GM18507 (cell line): Measurements from ENCODE around the gene MLLT3.
A peak's percentile ranks its signal among the peaks of the same experiment; 100 is the strongest.

ENCODE experiments used
- DNase-seq: peaks from one replicate; pipeline ENCODE4 v3.0.0; 2011; ENCODE audit warnings: low read depth; ENCODE audit not compliant: insufficient read length; ENCODE audit errors: extremely low spot score
- FAIRE-seq: peaks from 2 replicates; lab custom pipeline; 2011; peaks lifted over from hg19 to GRCh38; lab: Jason Lieb, UNC

MLLT3 gene

DNA sequence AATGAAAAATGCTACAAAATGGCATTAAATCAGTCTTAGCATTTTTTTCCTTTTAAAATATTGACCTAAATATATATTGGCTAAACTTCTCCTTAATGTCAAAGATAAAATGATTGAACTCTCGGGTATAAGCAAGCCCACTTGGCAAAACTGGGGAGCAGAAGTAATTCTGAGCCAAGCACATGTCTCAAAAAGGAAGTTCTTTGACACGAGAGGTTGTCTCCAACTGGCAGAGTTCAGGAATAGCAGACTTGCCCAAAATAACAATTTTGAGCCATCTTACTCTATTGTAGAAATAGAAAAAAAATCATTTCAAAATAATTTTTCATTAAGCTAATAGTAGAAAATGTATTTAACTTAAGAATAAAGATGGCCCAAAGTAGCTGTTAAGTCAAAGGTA is 10.4 kb upstream of the MLLT3 start:
- DNase-seq = no peak
- no peak for FAIRE-seq

DNA sequence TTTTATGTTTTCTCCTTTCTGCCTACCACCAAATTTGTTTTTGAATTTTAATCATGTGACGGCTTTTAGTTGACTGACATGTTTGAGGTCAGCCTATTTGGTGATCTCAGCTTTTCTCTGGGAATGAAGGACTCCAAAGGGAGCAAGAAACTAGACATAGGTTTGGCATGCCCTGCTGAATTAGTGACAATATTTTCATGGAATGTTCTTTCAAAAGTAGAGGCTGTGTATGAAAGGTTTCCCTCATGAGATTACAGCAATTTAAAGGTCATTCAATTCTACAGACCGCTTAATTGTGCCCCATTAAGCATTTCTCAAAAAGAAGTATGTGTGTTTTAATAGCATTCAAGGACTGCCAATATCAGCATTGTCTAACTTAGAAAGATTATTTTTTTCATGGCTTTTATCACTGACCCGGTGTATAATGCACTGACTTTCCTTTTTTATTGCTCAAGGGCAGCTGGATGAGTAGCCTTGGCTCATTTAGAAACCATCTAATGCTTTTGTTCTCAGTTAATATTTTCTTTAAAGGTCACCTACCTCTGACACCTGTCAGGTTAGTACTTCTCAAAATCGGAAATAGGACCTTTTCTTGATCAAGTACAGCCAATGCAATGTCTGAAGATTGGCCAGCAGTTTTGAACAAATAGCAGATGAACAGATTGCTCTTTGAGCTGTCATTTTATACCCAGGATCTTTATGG is 8.1 kb upstream of the MLLT3 start:
- peak; percentile 61 for FAIRE-seq

GRCh38 chr9:20625003-20625349 is 2.7 kb upstream of the MLLT3 start:
- FAIRE-seq (no peak), DNase-seq (no peak)

More for the DNA sequence above, 8.1 kb upstream of the MLLT3 start:
- no peak for DNase-seq

- FAIRE-seq (peak; percentile 92), DNase-seq (no peak)
These were observed 2.1 kb upstream of the MLLT3 start for GRCh38 chr9:20624201-20625002.

DNA sequence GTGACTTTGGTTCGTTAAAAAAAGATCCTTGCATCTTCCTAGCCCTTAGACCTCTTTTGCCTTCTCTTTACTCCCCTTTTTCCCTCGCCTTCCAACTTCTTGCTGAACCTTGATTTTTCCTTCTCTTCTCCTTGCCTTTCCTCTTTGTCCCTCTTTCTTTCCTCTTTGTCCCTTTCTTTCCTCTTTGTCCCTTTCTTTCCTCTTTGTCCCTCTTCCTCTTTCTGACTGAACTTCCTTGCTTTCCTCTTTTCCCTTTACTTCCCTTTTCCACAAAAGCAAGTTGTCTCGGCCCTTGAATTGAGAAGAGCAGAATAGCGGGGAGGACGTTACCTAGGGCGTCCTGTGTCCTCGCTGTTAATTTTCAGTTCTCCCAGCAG is 1.4 kb upstream of the MLLT3 start:
- FAIRE-seq (no peak), DNase-seq (no peak)

GRCh38 chr9:20623021-20623747 is 885 bp upstream of the MLLT3 start:
- DNase-seq (no peak), FAIRE-seq (peak; percentile 72)

DNA sequence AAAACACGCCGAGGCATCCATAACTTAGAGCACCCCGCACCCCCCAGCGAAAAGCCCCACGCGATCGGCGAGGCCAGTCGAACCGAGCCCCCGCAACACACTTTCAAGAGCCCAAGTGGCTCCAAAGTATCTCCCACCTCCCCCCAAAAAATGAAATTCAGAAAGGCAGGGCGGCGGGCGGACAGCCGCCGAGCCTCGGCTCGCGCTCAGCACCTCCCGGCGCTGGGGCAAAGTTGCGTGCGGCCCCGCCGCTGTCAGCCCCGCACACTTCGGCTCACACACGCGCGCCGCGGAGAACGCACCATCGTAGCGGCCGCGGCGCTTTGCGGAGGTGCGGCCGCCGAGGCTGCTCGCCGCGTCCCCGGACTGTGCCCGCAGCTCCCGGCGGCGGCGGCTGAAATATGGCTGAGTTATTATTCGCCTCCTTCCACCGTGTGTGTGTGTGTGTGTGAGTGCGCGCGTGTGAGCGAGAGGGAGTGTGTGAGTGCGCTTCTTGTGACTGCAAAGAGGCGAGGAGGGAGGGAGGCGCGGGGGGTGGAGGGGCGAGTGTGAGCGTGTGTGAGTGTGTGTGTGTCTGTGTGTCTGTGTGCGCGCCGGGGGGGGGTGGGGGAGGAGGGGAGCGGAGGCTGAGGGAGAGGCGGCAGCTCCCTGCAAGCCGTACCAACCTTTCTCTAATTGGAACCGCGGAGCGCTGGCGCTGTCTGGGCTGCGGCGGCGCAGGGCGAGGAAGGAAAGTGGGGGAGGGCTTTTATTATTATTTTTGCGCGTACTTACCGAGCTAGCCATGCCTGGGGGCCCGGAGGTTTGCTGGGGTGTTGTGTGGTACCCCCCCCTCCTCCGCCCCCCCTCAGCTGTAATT is 599 bp downstream of the MLLT3 start:
- FAIRE-seq (no peak), DNase-seq (no peak)

DNA sequence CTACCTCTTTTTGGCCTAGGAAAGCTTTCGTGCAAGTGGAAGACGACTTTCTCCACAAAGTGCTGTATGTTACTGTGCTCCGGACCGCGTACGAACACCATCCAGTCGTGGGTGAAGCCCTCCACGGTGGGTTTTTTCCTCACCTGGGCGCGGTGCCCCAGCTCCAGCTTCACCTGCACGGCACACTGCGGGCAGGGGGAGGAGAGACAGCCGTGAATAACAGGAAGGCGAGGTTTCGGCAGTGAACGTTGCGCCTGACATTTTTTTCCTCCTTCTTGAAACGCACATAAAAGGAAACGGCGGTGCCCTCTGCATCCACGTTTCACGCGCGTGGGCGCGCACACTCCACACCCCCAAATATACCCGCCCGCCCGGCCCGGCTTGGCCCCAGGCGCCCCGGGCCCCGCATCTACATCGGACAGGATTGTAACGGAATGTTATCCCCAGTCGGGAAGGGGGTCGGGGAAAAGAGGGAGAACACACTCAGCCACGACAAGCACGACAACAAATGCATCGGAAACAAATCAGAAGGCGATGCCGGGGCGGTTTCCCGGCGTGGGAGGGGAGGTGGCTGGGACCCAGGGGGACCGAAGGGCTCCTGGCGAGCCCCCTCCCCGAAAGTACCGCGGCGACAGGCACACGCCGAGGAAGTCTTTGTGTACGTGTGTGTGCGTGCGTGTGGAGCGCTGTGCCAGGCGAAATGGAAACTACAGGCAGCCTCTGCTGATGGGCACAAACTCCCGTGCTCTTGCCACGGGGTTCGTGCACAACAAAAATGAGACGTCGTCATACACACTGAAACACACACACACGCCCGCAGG is 1.4 kb downstream of the MLLT3 start:
- FAIRE-seq (peak; percentile 69), DNase-seq (no peak)

- FAIRE-seq = peak; percentile 60
- no peak for DNase-seq
These were observed 2.7 kb downstream of the MLLT3 start for GRCh38 chr9:20619487-20620200.

DNA sequence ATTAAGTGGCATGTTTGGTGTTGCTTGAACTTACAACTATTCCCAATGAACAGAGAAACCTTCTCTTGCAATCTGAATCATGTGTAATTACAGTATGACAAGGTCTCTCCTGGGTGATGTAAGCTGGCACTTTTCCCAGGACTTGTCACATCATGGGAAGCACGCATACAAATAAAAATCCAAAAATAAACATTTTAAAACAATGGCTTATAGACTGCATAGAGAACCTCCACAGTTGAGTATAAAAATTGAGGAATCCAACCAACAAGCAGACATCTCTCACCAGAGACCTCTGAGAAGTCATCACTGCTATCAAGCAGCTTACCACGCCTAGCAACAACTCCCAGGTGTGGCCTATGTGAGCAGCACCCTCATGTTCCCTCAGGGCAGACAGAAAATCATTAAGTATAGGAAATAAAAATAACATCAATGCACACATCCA is 3.9 kb downstream of the MLLT3 start:
- FAIRE-seq (peak; percentile 33), DNase-seq (no peak)

GRCh38 chr9:20616808-20617207 is 5.5 kb downstream of the MLLT3 start:
- DNase-seq (no peak), FAIRE-seq (no peak)

DNA sequence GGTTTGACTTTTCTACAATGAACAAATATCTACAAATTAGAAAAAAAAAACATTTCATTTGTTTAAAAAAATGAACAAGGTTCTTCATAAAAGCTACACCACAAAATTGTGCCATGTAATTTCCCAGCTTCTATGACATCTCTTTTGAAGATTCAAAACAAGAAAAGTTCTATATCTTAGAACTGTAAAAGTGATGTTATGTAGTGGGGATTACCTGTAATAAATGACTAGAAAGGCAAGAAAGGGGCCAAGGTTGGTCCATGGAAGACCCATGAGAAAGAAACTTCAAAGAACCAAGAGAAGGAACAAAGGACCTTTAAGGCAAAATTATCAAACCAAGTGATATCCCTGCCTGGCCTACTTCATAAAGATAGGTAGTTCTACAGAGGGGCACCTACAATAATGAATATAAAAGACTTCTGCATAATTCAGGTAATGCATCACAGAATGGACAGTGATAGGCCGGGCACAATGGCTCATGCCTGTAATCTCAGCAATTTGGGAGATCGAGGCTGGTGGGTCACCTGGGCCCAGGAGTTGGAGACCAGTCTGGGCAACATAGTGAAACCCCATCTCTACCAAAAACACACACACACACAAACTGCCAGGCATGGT is 7.6 kb downstream of the MLLT3 start:
- FAIRE-seq = no peak
- no peak for DNase-seq

DNA sequence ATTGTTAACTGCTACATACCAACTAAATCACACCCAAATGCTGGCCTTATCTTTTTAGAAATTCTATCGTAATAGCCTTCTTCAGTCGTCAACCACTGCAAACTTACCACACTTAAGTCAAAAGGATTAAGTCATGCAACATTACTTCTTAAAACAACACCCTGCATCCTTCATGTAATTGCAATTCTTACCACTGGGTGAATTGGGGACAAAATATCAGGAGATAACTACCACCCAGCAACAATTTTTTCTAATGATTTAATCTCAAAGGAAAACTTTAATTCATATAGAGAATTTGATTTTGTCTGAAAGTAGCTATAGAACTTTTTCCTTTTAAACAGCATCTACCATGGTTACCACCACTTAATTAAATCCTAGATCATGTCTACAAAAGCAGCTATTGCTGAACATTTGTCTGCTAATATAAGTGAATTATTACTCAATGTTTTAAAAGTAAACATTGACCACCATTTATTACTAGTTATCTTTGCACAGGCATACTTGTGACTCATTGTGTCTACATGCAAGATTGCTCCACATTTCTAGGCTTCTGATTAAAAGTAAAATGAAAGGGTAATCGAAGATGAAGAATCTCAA is 10.5 kb downstream of the MLLT3 start:
- peak; percentile 31 for FAIRE-seq
- no peak for DNase-seq

GRCh38 chr9:20610591-20610990 is 11.7 kb downstream of the MLLT3 start:
- no peak for FAIRE-seq
- no peak for DNase-seq

DNA sequence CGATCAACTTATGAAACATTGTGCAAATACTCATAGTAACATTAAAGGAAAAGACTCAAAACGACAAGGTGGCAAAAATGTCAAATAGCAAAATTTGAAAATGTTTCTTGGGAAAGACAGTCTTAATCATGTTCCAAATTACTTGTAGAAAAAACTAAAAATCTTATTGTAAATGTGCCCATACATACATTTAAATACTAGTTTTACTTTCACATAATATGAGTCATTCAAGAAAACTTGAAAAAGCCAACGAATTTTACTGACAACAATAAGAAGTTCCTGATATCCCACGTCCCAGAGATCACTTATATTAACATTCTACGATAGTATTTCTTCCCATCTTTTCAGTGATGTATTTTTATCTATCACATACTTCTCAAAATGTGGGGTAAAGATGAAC is 13.7 kb downstream of the MLLT3 start:
- FAIRE-seq = peak; percentile 18
- no peak for DNase-seq

- DNase-seq (no peak), FAIRE-seq (peak; percentile 31)
These were observed 15.6 kb downstream of the MLLT3 start for GRCh38 chr9:20606652-20607051.

- FAIRE-seq (peak; percentile 93), DNase-seq (no peak)
These were observed 17.7 kb downstream of the MLLT3 start for GRCh38 chr9:20604562-20604961.
